GM12878 (cell line): ENCODE measurements around the gene SSH3. TPM values are rescaled to one million over a fixed set of nuclear protein-coding genes. Genes with fewer than 3 reads are reported as not detected.
A peak's percentile ranks its signal among the peaks of the same experiment; 100 is the strongest.

ENCODE experiments used
- ASH2L ChIP-seq: fragments of 300-600, 200-600 bp; sonication (generic); IDR thresholded peaks from 2 replicates; pipeline ENCODE4 v1.6.1; 2017; ENCODE audit warnings: low read depth, mild to moderate bottlenecking, borderline replicate concordance
- CBFB ChIP-seq: IDR thresholded peaks from 2 replicates; pipeline ENCODE4 v1.6.1; 2016; ENCODE audit warnings: antibody characterized with exemption, low read depth
- CHD2 ChIP-seq: IDR thresholded peaks from 2 replicates; pipeline ENCODE4 v1.6.1; 2011; ENCODE audit warnings: low read depth, low read length, improper control_type of control experiment, borderline replicate concordance
- CREB1 ChIP-seq: IDR thresholded peaks from 2 replicates; pipeline ENCODE4 v1.6.1; 2012; ENCODE audit warnings: low read depth, mild to moderate bottlenecking, inconsistent platforms
- ETV6 ChIP-seq, 2 experiments: fragments of 450-650 bp in 1 of 2; IDR thresholded peaks in 1 of 2; conservative IDR thresholded peaks in 1 of 2; 2 replicates each; pipeline ENCODE4 v1.6.1; 2014; ENCODE audit warnings: antibody characterized with exemption in 1 of 2, borderline replicate concordance in 1 of 2, low read depth in 1 of 2, mild to moderate bottlenecking in 1 of 2, moderate library complexity in 1 of 2
- IKZF1 ChIP-seq: fragments of 450-650 bp; conservative IDR thresholded peaks from 2 replicates; pipeline ENCODE4 v1.6.1; 2017; ENCODE audit warnings: antibody characterized with exemption, mild to moderate bottlenecking
- KLF5 ChIP-seq: fragments of 450-650 bp; IDR thresholded peaks from 2 replicates; pipeline ENCODE4 v1.6.1; 2014; ENCODE audit warnings: mild to moderate bottlenecking; ENCODE audit not compliant: partially characterized antibody
- MEF2B ChIP-seq: fragments of 450-650 bp; IDR thresholded peaks from 2 replicates; pipeline ENCODE4 v1.6.1; 2018; ENCODE audit warnings: mild to moderate bottlenecking, moderate library complexity; ENCODE audit not compliant: partially characterized antibody, poor library complexity, severe bottlenecking
- NR2C1 ChIP-seq: fragments of 450-650 bp; IDR thresholded peaks from 2 replicates; pipeline ENCODE4 v1.6.1; 2017; ENCODE audit warnings: antibody characterized with exemption, mild to moderate bottlenecking, moderate library complexity
- NR2C2 ChIP-seq: IDR thresholded peaks from 2 replicates; pipeline ENCODE4 v1.6.1; 2011; ENCODE audit warnings: borderline replicate concordance, low read depth; ENCODE audit not compliant: control insufficient read depth, insufficient read length
- POLR2A ChIP-seq: IDR thresholded peaks from 2 replicates; pipeline ENCODE4 v1.6.1; 2011; ENCODE audit warnings: low read depth, mild to moderate bottlenecking, low read length
- RELA ChIP-seq: fragments of 450-650 bp; IDR thresholded peaks from 2 replicates; pipeline ENCODE4 v1.8.0; 2014; ENCODE audit warnings: borderline replicate concordance; ENCODE audit not compliant: partially characterized antibody
- SMAD1 ChIP-seq: fragments of 450-650 bp; IDR thresholded peaks from 2 replicates; pipeline ENCODE4 v1.6.1; 2018; ENCODE audit warnings: mild to moderate bottlenecking, low read depth; ENCODE audit not compliant: partially characterized antibody
- SREBF1 ChIP-seq: IDR thresholded peaks from 2 replicates; pipeline ENCODE4 v1.6.1; 2012; ENCODE audit warnings: mild to moderate bottlenecking, low read length
- SUPT20H ChIP-seq: IDR thresholded peaks from 2 replicates; pipeline ENCODE4 v1.6.1; 2011; ENCODE audit warnings: low read depth, mild to moderate bottlenecking, low read length, moderate library complexity, borderline replicate concordance; ENCODE audit not compliant: control insufficient read depth
- SUZ12 ChIP-seq: fragments of 200-600 bp; sonication (generic); IDR thresholded peaks from one replicate; pipeline ENCODE4 v1.6.1; 2018; ENCODE audit warnings: antibody characterized with exemption, mild to moderate bottlenecking; ENCODE audit not compliant: unreplicated experiment
- TCF12 ChIP-seq: IDR thresholded peaks from 2 replicates; pipeline ENCODE4 v1.6.1; 2011; ENCODE audit warnings: low read depth, mild to moderate bottlenecking, low read length
- WRNIP1 ChIP-seq: IDR thresholded peaks from 2 replicates; pipeline ENCODE4 v1.6.1; 2011; ENCODE audit warnings: low read depth, low read length, improper control_type of control experiment, borderline replicate concordance
- ZSCAN29 ChIP-seq: fragments of 450-650 bp; IDR thresholded peaks from 2 replicates; pipeline ENCODE4 v1.6.1; 2017; ENCODE audit warnings: mild to moderate bottlenecking, moderate library complexity
- ZZZ3 ChIP-seq: IDR thresholded peaks from 2 replicates; pipeline ENCODE4 v1.6.1; 2011; ENCODE audit warnings: low read depth; ENCODE audit not compliant: control insufficient read depth, insufficient read length
- polyA plus RNA-seq, 11 experiments: library from polyadenylated mRNA; depleted of rRNA in 4 of 11; unstranded in 6 of 11; stranded (reverse) in 5 of 11; fragments of >200 nt; fragmentation: Nextera tagmentation in 4 of 11; fragmentation: Illumina TruSeq in 1 of 11; extraction: Ambion mirVana in 4 of 11; extraction: Trizol in 1 of 11; gene quantifications; 1 replicate in 1 of 11; 2 replicates in 10 of 11; pipeline versions ENCODE4 v1.2.1 to v1.2.3, GENCODE V29; 2011 to 2016; ENCODE audit warnings: inconsistent platforms in 2 of 11, missing spikeins in 2 of 11, low read depth in 1 of 11
- total RNA-seq, 4 experiments: library from RNA; depleted of rRNA in 3 of 4; stranded (reverse); fragments of >200 nt in 3 of 4; fragmentation: Illumina TruSeq in 1 of 4; extraction: Trizol in 1 of 4; gene quantifications; 2 replicates each; pipeline versions ENCODE4 v1.2.1 to v1.2.3, GENCODE V29; 2013 to 2021
- TF ChIP-seq, protein P1 (sequence below): fragments of 450-650 bp; IDR thresholded peaks from 2 replicates; pipeline ENCODE4 v1.6.1; 2014; ENCODE audit warnings: mild to moderate bottlenecking
- TF ChIP-seq, protein P2 (sequence below): IDR thresholded peaks from 2 replicates; pipeline ENCODE4 v1.6.1; 2011; ENCODE audit warnings: mild to moderate bottlenecking, low read depth, low read length, moderate library complexity; ENCODE audit not compliant: insufficient replicate concordance
- TF ChIP-seq, protein P3 (sequence below): fragments of 450-650 bp; IDR thresholded peaks from 2 replicates; pipeline ENCODE4 v1.6.1; 2016; ENCODE audit warnings: mild to moderate bottlenecking
- TF ChIP-seq, protein P4 (sequence below): fragments of 450-650 bp; IDR thresholded peaks from 2 replicates; pipeline ENCODE4 v1.6.1; 2017; ENCODE audit warnings: borderline replicate concordance

The SSH3 gene
- total and polyA plus RNA-seq, 10 of the 15 experiments (the other 5 are each of a cell fraction or from before 2014, with no cell fraction given): 0.05 to 0.83 (median 0.28) TPM; not detected in 3

DNA sequence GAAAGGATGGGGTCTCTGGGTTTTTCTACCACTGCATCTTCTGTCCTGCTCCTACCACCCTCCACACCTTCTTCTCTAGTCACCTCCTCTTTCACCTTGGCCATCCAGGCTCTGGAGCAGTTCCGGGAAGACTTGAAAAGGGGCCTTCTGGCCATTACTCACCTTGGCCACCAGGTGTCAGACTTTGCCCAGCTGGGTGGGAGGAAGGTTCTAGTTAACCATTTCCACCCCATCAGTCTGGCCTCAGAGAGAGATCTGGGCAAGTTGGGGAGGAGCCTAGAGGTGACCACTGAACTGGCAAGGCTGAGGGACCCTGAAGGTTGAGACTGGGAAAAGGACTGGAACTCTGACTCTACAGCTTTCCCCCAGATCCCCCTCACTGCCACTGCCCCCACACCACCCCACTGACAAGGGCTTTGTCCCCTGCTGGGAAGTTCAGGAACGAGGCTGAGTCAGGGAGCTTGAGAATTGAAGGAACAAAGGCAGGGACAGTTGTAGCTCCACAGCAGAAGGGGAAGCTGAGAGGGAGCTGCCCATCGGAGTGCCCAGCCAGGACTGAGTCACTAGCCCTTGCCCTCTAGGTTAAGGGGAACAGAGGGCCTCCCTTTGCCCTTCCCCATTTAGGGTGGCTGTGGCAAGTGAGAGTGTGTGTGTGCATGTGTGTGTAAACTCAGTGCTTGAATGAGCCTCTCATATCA lies 53.7 kb downstream of the SSH3 start (continued):
- TF ChIP-seq, protein P1, sequence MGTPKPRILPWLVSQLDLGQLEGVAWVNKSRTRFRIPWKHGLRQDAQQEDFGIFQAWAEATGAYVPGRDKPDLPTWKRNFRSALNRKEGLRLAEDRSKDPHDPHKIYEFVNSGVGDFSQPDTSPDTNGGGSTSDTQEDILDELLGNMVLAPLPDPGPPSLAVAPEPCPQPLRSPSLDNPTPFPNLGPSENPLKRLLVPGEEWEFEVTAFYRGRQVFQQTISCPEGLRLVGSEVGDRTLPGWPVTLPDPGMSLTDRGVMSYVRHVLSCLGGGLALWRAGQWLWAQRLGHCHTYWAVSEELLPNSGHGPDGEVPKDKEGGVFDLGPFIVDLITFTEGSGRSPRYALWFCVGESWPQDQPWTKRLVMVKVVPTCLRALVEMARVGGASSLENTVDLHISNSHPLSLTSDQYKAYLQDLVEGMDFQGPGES: peak; percentile 48; the same call in 1 of the 2 replicates
- TF ChIP-seq RELA (no peak), CREB1 (no peak), SUZ12 (no peak), MEF2B (no peak), KLF5 (no peak), ASH2L (no peak), POLR2A (no peak), NR2C1 (no peak), TCF12 (peak; percentile 70), ZSCAN29 (no peak), NR2C2 (no peak), SMAD1 (no peak), CBFB (no peak), SREBF1 (no peak), ZZZ3 (no peak), SUPT20H (no peak), WRNIP1 (peak; percentile 91; the same call in 1 of the 2 replicates), IKZF1 (peak; percentile 61), ETV6 (conservative IDR thresholded peaks at IDR 0.05 in 1 of 2, IDR thresholded peaks at IDR 0.05 in 1 of 2; ENCODE audit: borderline replicate concordance in 1 of 2, low read depth in 1 of 2) (no peak), CHD2 (no peak)
- TF ChIP-seq, protein P2, sequence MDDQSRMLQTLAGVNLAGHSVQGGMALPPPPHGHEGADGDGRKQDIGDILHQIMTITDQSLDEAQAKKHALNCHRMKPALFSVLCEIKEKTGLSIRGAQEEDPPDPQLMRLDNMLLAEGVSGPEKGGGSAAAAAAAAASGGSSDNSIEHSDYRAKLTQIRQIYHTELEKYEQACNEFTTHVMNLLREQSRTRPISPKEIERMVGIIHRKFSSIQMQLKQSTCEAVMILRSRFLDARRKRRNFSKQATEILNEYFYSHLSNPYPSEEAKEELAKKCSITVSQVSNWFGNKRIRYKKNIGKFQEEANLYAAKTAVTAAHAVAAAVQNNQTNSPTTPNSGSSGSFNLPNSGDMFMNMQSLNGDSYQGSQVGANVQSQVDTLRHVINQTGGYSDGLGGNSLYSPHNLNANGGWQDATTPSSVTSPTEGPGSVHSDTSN: no peak
- TF ChIP-seq, protein P3, sequence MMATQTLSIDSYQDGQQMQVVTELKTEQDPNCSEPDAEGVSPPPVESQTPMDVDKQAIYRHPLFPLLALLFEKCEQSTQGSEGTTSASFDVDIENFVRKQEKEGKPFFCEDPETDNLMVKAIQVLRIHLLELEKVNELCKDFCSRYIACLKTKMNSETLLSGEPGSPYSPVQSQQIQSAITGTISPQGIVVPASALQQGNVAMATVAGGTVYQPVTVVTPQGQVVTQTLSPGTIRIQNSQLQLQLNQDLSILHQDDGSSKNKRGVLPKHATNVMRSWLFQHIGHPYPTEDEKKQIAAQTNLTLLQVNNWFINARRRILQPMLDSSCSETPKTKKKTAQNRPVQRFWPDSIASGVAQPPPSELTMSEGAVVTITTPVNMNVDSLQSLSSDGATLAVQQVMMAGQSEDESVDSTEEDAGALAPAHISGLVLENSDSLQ: no peak
- TF ChIP-seq, protein P4, sequence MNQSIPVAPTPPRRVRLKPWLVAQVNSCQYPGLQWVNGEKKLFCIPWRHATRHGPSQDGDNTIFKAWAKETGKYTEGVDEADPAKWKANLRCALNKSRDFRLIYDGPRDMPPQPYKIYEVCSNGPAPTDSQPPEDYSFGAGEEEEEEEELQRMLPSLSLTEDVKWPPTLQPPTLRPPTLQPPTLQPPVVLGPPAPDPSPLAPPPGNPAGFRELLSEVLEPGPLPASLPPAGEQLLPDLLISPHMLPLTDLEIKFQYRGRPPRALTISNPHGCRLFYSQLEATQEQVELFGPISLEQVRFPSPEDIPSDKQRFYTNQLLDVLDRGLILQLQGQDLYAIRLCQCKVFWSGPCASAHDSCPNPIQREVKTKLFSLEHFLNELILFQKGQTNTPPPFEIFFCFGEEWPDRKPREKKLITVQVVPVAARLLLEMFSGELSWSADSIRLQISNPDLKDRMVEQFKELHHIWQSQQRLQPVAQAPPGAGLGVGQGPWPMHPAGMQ: no peak
